Superior temporal gyrus (tissue), 1 donor: Measurements from ENCODE around the gene SIGLEC5.
"Not testable (repeated sequence)": the region's sequence is repeated elsewhere in the genome, so short reads cannot be mapped to it uniquely, and the experiment has no call there.

ENCODE experiments used
- DNase-seq: peaks from one replicate; pipeline ENCODE4 v3.0.0-alpha.2; 2016; ENCODE audit errors: extremely low spot score

SIGLEC5 gene

GRCh38 chr19:51630315-51630714 lies at the start of gene SIGLEC5:
SIGLEC5 (minus strand) TSS chr19:51630401; CDS start chr19:51630335, 66 bp downstream.
- DNase-seq: not testable (repeated sequence)

- DNase-seq: no peak
Observed at GRCh38 chr19:51676566-51677083, 46.4 kb upstream of the SIGLEC5 start.

- not testable (repeated sequence) for DNase-seq
Observed at GRCh38 chr19:51675911-51676565, 45.8 kb upstream of the SIGLEC5 start.

- no peak for DNase-seq
Observed at GRCh38 chr19:51668216-51668615, 38.0 kb upstream of the SIGLEC5 start.

- no peak for DNase-seq
Observed at GRCh38 chr19:51664997-51665396, 34.8 kb upstream of the SIGLEC5 start.

GRCh38 chr19:51664131-51664530 lies 33.9 kb upstream of the SIGLEC5 start:
- DNase-seq: no peak

GRCh38 chr19:51663650-51664049 lies 33.4 kb upstream of the SIGLEC5 start:
- no peak for DNase-seq

GRCh38 chr19:51660975-51661600 lies 30.9 kb upstream of the SIGLEC5 start:
- peak; percentile 95 for DNase-seq

- no peak for DNase-seq
Observed at GRCh38 chr19:51654783-51655182, 24.6 kb upstream of the SIGLEC5 start.

GRCh38 chr19:51653162-51653561 lies 23.0 kb upstream of the SIGLEC5 start:
- DNase-seq: no peak

- no peak for DNase-seq
Observed at GRCh38 chr19:51652266-51652665, 22.1 kb upstream of the SIGLEC5 start.

GRCh38 chr19:51651216-51651846 lies 21.1 kb upstream of the SIGLEC5 start:
- no peak for DNase-seq

- no peak for DNase-seq
Observed at GRCh38 chr19:51647318-51647717, 17.1 kb upstream of the SIGLEC5 start.

GRCh38 chr19:51646730-51647129 lies 16.5 kb upstream of the SIGLEC5 start, which contains the start of gene SIGLEC14:
SIGLEC14 (minus strand) TSS chr19:51646825; CDS start chr19:51646759, 66 bp downstream.
- not testable (repeated sequence) for DNase-seq

GRCh38 chr19:51644636-51645271 lies 14.6 kb upstream of the SIGLEC5 start:
- no peak for DNase-seq

GRCh38 chr19:51641648-51642047 lies 11.4 kb upstream of the SIGLEC5 start:
- DNase-seq: no peak

- DNase-seq: no peak
Observed at GRCh38 chr19:51640386-51640785, 10.2 kb upstream of the SIGLEC5 start.

- no peak for DNase-seq
Observed at GRCh38 chr19:51639916-51640315, 9.7 kb upstream of the SIGLEC5 start.

GRCh38 chr19:51637362-51637978 lies 7.3 kb upstream of the SIGLEC5 start:
- no peak for DNase-seq

GRCh38 chr19:51632126-51632525 lies 1.9 kb upstream of the SIGLEC5 start:
- no peak for DNase-seq

GRCh38 chr19:51628153-51628939 lies 1.9 kb downstream of the SIGLEC5 start:
- no peak for DNase-seq
